Activated naive CD4-positive, alpha-beta T cell treated with anti-CD3 and anti-CD28 coated beads, Interleukin-2, amount 50 U/mL, for 16 hours (primary cell): ENCODE data around the gene LPIN3.

Experiments
- DNase-seq: peaks from one replicate; pipeline ENCODE4 v3.0.0-alpha.2; 2020

LPIN3 gene

DNA sequence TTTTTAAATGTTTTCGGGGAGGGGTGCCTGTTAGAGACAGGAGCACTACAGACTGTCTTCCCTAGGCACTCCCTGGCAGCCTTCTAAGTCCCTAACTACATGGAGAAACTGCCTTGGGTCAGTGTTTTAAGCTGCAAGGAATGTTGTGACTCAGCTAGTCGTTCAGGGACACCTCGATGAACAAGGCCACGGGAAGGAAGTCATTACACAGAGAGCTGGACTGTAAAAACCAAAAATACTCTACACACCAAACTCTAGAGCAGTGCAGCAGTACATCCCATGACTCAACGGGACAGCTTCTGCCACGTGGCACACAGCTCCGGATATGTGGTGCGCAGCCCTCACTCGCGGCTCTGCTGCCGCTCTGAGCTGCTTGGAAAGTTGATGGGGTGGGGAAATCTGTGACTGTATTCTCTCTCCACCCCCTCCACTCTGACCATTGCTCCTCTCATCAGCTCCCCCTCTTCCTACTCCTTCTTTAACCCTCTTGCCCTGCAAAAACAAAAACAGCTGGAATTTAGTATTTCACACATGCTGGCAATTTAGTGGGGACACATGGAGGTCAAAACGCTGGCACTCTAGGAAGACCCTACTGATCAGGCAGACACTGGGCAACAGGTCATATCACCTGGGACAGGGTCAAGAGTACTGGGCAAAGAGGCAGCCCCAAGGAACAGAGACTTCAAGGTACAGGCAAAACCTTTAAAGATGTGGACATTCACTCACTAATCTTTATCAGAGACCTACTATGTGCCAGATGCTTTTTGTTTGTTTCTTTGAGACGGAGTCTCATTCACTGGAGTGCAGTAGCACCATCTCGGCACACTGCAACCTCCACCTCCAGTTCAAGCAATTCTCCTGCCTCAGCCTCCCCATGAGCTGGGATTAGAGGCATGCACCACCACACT lies 10.9 kb upstream of the LPIN3 start:
- peak; percentile 72 for DNase-seq

DNA sequence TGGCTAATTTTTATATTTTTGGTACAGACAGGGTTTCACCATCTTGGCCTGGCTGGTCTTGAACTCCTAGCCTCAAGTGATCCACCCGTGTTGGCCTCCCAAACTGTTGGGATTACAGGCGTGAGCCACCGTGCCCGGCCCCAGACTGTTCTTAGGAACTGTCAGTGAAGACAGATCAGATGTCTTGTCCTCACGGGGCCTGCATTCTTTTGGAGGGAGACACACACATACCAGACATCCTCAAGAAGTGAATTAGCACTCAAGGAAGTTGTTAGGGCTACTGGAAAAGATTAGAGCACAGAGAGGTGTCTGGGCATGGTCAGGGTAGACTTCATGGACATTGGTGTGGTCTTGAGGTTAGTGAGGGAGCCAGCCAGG lies 10.3 kb upstream of the LPIN3 start:
- DNase-seq: no peak

DNA sequence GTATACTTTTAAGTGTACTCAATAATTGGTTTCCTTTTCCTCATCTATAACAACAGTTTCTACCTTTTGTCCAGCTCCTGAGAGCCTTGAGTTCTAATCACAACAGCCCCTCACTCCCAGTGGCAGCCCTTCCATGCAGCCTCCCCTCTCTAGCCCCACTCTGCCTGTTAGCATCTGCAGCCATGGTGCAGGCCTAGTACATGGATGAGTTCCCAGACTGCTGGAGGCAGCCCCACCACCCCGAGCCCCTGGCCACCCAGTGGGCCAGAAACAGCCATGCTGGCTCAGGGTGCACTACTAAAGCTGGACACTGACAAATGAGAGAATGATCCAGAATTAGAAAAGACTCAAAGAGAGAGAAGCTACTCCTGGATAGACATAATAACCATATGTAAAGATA lies 9.7 kb upstream of the LPIN3 start:
- DNase-seq: no peak

- DNase-seq: no peak
These were observed 8.9 kb upstream of the LPIN3 start for GRCh38 chr20:41331731-41332130.

DNA sequence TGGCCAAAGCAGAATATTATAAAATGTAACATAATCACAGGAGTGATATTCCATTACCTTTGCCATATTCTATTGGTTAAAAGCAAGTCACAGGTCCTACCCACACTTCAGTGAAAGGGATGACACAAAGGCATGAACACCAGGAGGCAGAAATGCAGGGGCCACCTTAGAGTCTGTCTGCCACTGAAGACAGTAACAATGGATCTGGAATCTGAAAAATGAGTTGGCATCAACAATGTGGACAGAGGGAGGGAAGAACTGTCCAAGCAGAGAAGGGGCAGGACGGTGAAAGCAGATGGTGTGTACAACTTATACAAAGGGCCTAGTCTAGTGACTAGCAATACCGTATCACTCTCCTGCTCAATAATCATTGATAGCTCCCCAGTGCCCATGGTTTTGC lies 6.6 kb upstream of the LPIN3 start:
- no peak for DNase-seq

- DNase-seq: no peak
These were observed 5.9 kb upstream of the LPIN3 start for GRCh38 chr20:41334443-41335421.

- no peak for DNase-seq
These were observed 5.0 kb upstream of the LPIN3 start for GRCh38 chr20:41335591-41335990.

- no peak for DNase-seq
These were observed 3.7 kb upstream of the LPIN3 start for GRCh38 chr20:41336711-41337492.

DNA sequence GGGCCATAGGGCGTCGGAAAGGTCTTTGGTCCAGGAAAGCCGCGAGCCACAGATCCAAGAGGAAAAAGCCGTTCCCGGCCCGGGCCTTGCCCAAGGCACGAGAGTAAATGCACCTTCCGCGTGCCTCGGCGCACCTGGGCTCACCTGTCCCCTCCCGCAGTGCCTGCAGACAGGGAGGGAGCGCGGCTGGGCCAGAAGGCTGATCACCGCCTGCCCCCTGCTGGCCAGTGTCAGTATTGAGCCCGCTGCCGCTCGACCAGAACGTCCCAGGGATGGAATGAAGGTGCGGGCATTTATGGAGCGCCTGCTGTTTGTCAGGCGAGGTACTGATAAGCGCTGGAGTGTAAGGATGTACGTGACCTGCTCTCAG lies 679 bp upstream of the LPIN3 start:
- peak; percentile 84 for DNase-seq

DNA sequence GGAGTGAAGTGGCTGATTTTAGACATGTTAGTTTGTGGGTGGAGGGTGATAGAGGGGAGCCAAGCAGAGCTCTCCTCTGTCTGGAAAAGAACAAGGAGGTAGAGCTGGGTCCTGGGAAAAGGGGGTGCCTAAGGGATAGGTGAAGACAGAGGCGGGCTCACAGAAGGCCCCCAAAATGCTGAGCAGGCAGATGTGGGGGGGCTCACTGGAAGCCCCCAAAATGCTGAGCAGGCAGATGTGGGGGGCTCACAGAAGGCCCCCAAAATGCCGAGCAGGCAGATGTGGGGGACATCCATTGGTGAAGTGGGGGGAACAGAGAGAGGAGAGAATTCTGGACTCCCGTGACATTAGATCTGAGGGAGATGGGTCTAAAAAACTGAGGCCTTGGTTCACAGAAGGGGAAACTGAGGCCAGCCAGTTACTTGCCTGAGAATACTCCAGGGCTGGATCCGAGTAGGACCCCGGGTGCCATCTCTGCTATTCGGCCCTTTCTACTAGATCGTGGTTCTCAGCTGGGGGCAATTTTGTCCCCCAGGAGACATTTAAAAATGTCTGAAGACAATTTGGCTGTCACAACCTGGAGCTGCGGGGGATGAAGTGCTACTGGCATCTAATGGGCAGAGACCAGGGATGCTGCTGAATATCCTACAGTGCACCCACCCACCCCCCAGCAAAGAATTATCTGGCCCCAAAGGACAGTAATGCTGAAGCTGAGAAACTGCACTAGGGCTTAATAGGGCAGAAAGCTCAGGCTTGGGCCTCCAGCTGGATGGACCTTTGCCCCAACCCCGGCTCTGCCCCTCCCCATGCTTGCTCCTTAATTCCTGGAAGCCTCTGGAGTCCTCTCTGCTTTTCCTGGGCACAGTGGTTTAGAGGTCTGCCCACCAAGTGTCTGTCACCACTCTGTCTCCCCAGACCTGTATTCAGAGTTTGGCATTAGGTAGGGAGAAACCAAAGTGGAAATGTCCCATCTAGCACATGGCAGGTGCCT lies 2.1 kb downstream of the LPIN3 start:
- no peak for DNase-seq

DNA sequence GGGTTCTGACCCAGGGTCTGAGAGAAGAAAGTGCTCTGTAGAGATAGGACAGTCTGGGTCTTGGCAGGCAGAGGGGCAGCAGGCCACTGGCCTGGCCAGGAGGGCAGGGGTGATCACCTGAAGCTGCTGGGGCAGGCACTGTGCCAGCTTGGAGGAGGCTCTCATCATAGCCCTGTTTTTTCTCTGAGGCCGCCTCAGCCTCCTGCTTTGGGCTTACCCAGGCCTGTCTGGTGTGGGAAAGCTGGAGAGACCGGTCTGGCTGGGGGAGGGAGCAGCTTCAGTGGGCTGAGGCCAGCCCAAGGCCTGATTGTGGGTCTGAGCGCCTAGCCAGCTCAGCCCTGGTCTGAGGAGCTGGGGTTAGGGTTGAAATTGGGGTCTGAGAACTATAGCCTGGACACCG lies 3.9 kb downstream of the LPIN3 start:
- no peak for DNase-seq

- no peak for DNase-seq
These were observed 4.5 kb downstream of the LPIN3 start for GRCh38 chr20:41344938-41345728.

- DNase-seq: no peak
These were observed 5.1 kb downstream of the LPIN3 start for GRCh38 chr20:41345729-41346067.

GRCh38 chr20:41347523-41348429 lies 7.2 kb downstream of the LPIN3 start:
- no peak for DNase-seq

DNA sequence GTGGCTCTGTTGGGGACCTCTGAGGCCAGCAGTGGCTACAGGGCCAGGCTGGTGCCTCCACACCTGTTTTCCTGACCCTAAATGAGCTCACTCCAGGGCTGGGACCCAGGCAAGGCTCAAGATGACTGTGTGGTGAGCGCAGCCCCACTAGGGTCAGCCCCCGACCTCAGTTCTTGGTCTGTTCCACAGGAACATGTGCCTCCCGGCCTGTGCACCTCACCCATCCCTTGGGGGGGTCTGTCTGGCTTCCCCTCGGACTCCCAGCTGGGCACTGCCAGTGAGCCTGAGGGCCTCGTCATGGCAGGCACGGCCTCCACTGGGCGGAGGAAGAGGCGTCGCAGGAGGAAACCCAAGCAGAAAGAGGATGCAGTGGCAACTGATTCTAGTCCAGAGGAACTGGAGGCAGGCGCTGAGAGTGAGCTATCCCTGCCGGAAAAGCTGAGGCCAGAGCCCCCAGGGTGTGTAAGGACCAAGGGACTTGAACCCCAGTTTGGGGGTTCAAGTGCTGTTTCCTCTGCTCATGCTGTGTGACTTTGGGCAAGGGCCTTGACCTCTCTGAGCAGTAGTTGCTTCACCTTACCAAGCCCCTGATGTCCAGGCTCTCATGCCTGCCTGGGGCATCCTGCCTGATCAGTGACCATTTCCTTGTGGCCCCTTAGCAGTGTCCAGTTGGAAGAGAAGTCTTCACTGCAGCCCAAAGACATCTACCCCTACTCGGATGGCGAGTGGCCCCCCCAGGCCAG lies 8.0 kb downstream of the LPIN3 start:
- DNase-seq: no peak

DNA sequence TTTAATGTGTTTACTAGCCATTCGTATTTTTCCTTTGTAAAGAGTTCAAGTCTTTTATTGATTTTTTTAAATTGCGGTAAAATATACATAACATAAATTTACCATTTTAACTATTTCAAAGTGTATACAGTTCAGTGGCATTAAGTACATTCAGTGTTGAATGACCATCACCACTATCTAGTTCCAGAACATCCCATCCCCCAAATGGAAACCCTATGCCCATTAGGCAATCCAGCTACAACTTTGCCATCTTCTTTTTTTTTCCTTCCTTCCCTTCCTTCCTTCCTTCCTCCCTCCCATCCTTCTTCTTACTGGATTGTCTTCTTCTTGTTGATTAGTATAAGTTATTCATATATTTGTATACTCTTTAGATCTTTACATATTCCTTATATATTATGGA lies 8.6 kb downstream of the LPIN3 start:
- no peak for DNase-seq

- no peak for DNase-seq
These were observed 9.3 kb downstream of the LPIN3 start for GRCh38 chr20:41349943-41350342.

- DNase-seq: no peak
These were observed 9.9 kb downstream of the LPIN3 start for GRCh38 chr20:41350408-41350962.

- no peak for DNase-seq
These were observed 11.5 kb downstream of the LPIN3 start for GRCh38 chr20:41352106-41352505.
